H1 (cell line): ENCODE results near the gene MRM2. TPM values are rescaled to one million over a fixed set of nuclear protein-coding genes. Genes with fewer than 3 reads are reported as not detected.

Experiments
- CTCF ChIA-PET: fragments of 300-600 bp; sonication (Branson Sonifier 250); formaldehyde crosslinking; loops from one replicate; lab custom pipeline; 2021; ENCODE audit not compliant: partially characterized antibody; lab: Charles Lee
- POLR2A ChIA-PET: fragments of 300-600 bp; sonication (Branson Sonifier 250); formaldehyde crosslinking; loops from one replicate; lab custom pipeline; 2021; ENCODE audit warnings: inconsistent platforms; ENCODE audit not compliant: partially characterized antibody; lab: Charles Lee
- DNase-seq, 2 experiments: peaks; one replicate each; pipeline versions ENCODE4 v3.0.0 to v3.0.0-alpha.2; 2010 to 2022; ENCODE audit warnings: low spot score in 2 of 2, low read depth in 1 of 2, mixed read lengths in 1 of 2
- FAIRE-seq: peaks from 2 replicates; lab custom pipeline; 2011; peaks lifted over from hg19 to GRCh38; lab: Jason Lieb, UNC
- H2AFZ ChIP-seq: 2 replicates; pipeline ENCODE4 v1.8.1; 2012; ENCODE audit warnings: low read length, inconsistent platforms
- H2AK5ac ChIP-seq: 2 replicates; pipeline ENCODE4 v1.6.1; 2013; ENCODE audit warnings: low read depth, low read length
- H2BK120ac ChIP-seq: replicated peaks from 2 replicates; pipeline ENCODE3; 2013; ENCODE audit warnings: low read depth, low read length, inconsistent platforms
- H2BK12ac ChIP-seq: 2 replicates; pipeline ENCODE4 v1.6.1; 2013; ENCODE audit warnings: low read depth, low read length
- H2BK15ac ChIP-seq: 2 replicates; pipeline ENCODE4 v1.6.1; 2013; ENCODE audit warnings: low read length
- H2BK20ac ChIP-seq: 2 replicates; pipeline ENCODE4 v1.6.1; 2013; ENCODE audit warnings: low read length
- H2BK5ac ChIP-seq: 2 replicates; pipeline ENCODE4 v1.6.1; 2013; ENCODE audit warnings: low read depth, low read length
- H3K14ac ChIP-seq: 2 replicates; pipeline ENCODE4 v1.6.1; 2013; ENCODE audit warnings: inconsistent platforms; ENCODE audit not compliant: insufficient read length
- H3K18ac ChIP-seq: 2 replicates; pipeline ENCODE4 v1.6.1; 2013; ENCODE audit warnings: low read length; ENCODE audit errors: extremely low read depth
- H3K23ac ChIP-seq: 2 replicates; pipeline ENCODE4 v1.6.1; 2013; ENCODE audit warnings: inconsistent platforms; ENCODE audit not compliant: insufficient read length
- H3K23me2 ChIP-seq: 2 replicates; pipeline ENCODE4 v1.6.1; 2013; ENCODE audit warnings: low read depth, low read length
- H3K27ac ChIP-seq: 2 replicates; pipeline ENCODE4 v1.6.1; 2011; ENCODE audit warnings: low read depth, low read length, inconsistent platforms
- H3K27me3 ChIP-seq, 4 experiments: replicated peaks in 1 of 4; 1 replicate in 1 of 4; 2 replicates in 3 of 4; pipeline versions ENCODE4 v1.6.1 to v1.8.1; 2011 to 2013; ENCODE audit warnings: low read length in 3 of 4, mild to moderate bottlenecking in 3 of 4, inconsistent platforms in 2 of 4, mixed read lengths in 2 of 4, moderate library complexity in 1 of 4; ENCODE audit not compliant: control insufficient read depth in 3 of 4, insufficient read depth in 3 of 4; ENCODE audit errors: extremely low read depth in 1 of 4
- H3K36me3 ChIP-seq, 4 experiments: 2 replicates each; pipeline versions ENCODE4 v1.6.1 to v1.8.1; 2011 to 2013; ENCODE audit warnings: mild to moderate bottlenecking in 4 of 4, low read length in 3 of 4, moderate library complexity in 2 of 4, control low read depth in 1 of 4, inconsistent platforms in 1 of 4; ENCODE audit not compliant: insufficient read depth in 4 of 4, control insufficient read depth in 2 of 4
- H3K4ac ChIP-seq: replicated peaks from 2 replicates; pipeline ENCODE3; 2013; ENCODE audit warnings: low read length, low read depth, mixed read lengths, inconsistent platforms; ENCODE audit not compliant: insufficient read length
- H3K4me1 ChIP-seq, 4 experiments: replicated peaks in 1 of 4; 1 replicate in 1 of 4; 2 replicates in 3 of 4; pipeline versions ENCODE4 v1.6.1 to v1.8.1; 2011 to 2013; ENCODE audit warnings: low read length in 3 of 4, inconsistent platforms in 2 of 4, mixed read lengths in 1 of 4; ENCODE audit not compliant: insufficient read depth in 4 of 4, control insufficient read depth in 3 of 4
- H3K4me2 ChIP-seq, 2 experiments: 2 replicates each; pipeline versions ENCODE4 v1.6.1 to v1.8.1; 2011 to 2013; ENCODE audit warnings: low read depth in 2 of 2, low read length in 2 of 2, control low read depth in 1 of 2, inconsistent platforms in 1 of 2, mild to moderate bottlenecking in 1 of 2; ENCODE audit not compliant: insufficient read depth in 1 of 2
- H3K4me3 ChIP-seq, 4 experiments: fragments of 200-600, 300-600 bp in 1 of 4; sonication (generic), shearing (Covaris generic), sonication (Bioruptor Twin) in 1 of 4; 2 replicates each; pipeline versions ENCODE4 v1.5.1 to v1.8.1; 2011 to 2016; ENCODE audit warnings: low read length in 4 of 4, low read depth in 3 of 4, control low read depth in 2 of 4, inconsistent platforms in 2 of 4, mild to moderate bottlenecking in 2 of 4, mixed read lengths in 1 of 4, moderate library complexity in 1 of 4; ENCODE audit not compliant: insufficient read depth in 2 of 4; ENCODE audit errors: extremely low read depth in 1 of 4
- H3K56ac ChIP-seq: replicated peaks from 2 replicates; pipeline ENCODE3; 2013; ENCODE audit warnings: low read depth, mild to moderate bottlenecking, mixed read lengths, low read length, inconsistent platforms; ENCODE audit not compliant: insufficient read length
- H3K79me1 ChIP-seq: 2 replicates; pipeline ENCODE4 v1.6.1; 2013; ENCODE audit warnings: low read depth, low read length, control low read depth
- H3K79me2 ChIP-seq, 2 experiments: 2 replicates each; pipeline versions ENCODE4 v1.6.1 to v1.8.1; 2012 to 2013; ENCODE audit warnings: low read length in 2 of 2, mild to moderate bottlenecking in 2 of 2, inconsistent platforms in 1 of 2; ENCODE audit not compliant: insufficient read depth in 2 of 2, control insufficient read depth in 1 of 2
- H3K9ac ChIP-seq, 4 experiments: replicated peaks in 1 of 4; 1 replicate in 1 of 4; 2 replicates in 3 of 4; pipeline versions ENCODE4 v1.6.1 to v1.8.1; 2011 to 2013; ENCODE audit warnings: low read depth in 3 of 4, low read length in 3 of 4, control low read depth in 2 of 4, mild to moderate bottlenecking in 2 of 4, moderate library complexity in 2 of 4, inconsistent platforms in 1 of 4; ENCODE audit errors: extremely low read depth in 1 of 4
- H3K9me3 ChIP-seq, 2 experiments: 2 replicates each; pipeline versions ENCODE4 v1.6.1 to v1.8.1; 2012 to 2013; ENCODE audit warnings: mild to moderate bottlenecking in 2 of 2, moderate library complexity in 2 of 2, control low read depth in 1 of 2, inconsistent platforms in 1 of 2, low read depth in 1 of 2, low read length in 1 of 2, mixed read lengths in 1 of 2; ENCODE audit not compliant: insufficient read depth in 2 of 2
- H4K20me1 ChIP-seq, 2 experiments: replicated peaks in 1 of 2; 2 replicates each; pipeline versions ENCODE3 to v1.8.1; 2011 to 2013; ENCODE audit warnings: inconsistent platforms in 2 of 2, low read length in 2 of 2, mild to moderate bottlenecking in 1 of 2; ENCODE audit not compliant: insufficient read depth in 2 of 2, control insufficient read depth in 1 of 2
- H4K5ac ChIP-seq: 2 replicates; pipeline ENCODE4 v1.6.1; 2013; ENCODE audit warnings: low read length, low read depth, mixed read lengths, inconsistent platforms; ENCODE audit not compliant: insufficient read length
- H4K8ac ChIP-seq: 2 replicates; pipeline ENCODE4 v1.8.0; 2013; ENCODE audit warnings: mild to moderate bottlenecking, moderate library complexity, low read length, inconsistent platforms; ENCODE audit not compliant: insufficient read depth; ENCODE audit errors: extremely low read depth
- H4K91ac ChIP-seq: replicated peaks from 2 replicates; pipeline ENCODE3; 2013; ENCODE audit warnings: low read length, mixed read lengths, inconsistent platforms; ENCODE audit not compliant: insufficient read length
- ASH2L ChIP-seq: fragments of 200-600, 300-600 bp; sonication (generic); IDR thresholded peaks from one replicate; pipeline ENCODE4 v1.7.1; 2017; ENCODE audit warnings: low read length
- CEBPB ChIP-seq: IDR thresholded peaks from 2 replicates; pipeline ENCODE4 v1.6.1; 2012; ENCODE audit warnings: low read depth, low read length
- EZH2 ChIP-seq: fragments of 200-600 bp; sonication (generic); IDR thresholded peaks from 2 replicates; pipeline ENCODE4 v1.7.1; 2012; ENCODE audit warnings: low read depth, mild to moderate bottlenecking, moderate library complexity, low read length, inconsistent platforms; ENCODE audit not compliant: severe bottlenecking
- JUN ChIP-seq: IDR thresholded peaks from 2 replicates; pipeline ENCODE4 v1.6.1; 2011; ENCODE audit warnings: low read depth, mild to moderate bottlenecking, improper control_type of control experiment, low read length
- KDM5A ChIP-seq: fragments of 200-600 bp; IDR thresholded peaks from 2 replicates; pipeline ENCODE4 v1.7.1; 2012; ENCODE audit warnings: mild to moderate bottlenecking, low read length, inconsistent platforms, mixed read lengths
- SAP30 ChIP-seq: fragments of 300-600 bp; sonication (generic); IDR thresholded peaks from 2 replicates; pipeline ENCODE4 v1.7.1; 2012; ENCODE audit warnings: low read length, moderate library complexity, mild to moderate bottlenecking, inconsistent platforms; ENCODE audit not compliant: insufficient read depth, insufficient replicate concordance
- SP1 ChIP-seq: IDR thresholded peaks from 2 replicates; pipeline ENCODE4 v1.6.1; 2011; ENCODE audit warnings: low read depth, low read length
- SP2 ChIP-seq: IDR thresholded peaks from 2 replicates; pipeline ENCODE4 v1.6.1; 2012; ENCODE audit warnings: mild to moderate bottlenecking, low read length, inconsistent platforms
- SUZ12 ChIP-seq: fragments of 200-600 bp; sonication (generic); IDR thresholded peaks from 2 replicates; pipeline ENCODE4 v1.6.1; 2012; ENCODE audit warnings: mild to moderate bottlenecking, inconsistent platforms, low read length, moderate library complexity, mixed read lengths
- TEAD4 ChIP-seq: IDR thresholded peaks from 2 replicates; pipeline ENCODE4 v1.6.1; 2012; ENCODE audit warnings: low read depth, low read length, inconsistent platforms, mixed read lengths
- WGBS, 2 experiments: shearing (Covaris generic) in 1 of 2; methylation state at CpG; one replicate each; pipeline versions ENCODE4 v1.1.6 to v1.1.7; 2013 to 2015; ENCODE audit warnings: low lambda C conversion rate in 2 of 2, mixed read lengths in 2 of 2, inconsistent platforms in 1 of 2, low coverage in 1 of 2, missing lambda C conversion rate in 1 of 2; ENCODE audit not compliant: insufficient replicate concordance in 2 of 2, insufficient coverage in 1 of 2, insufficient read length in 1 of 2; ENCODE audit errors: extremely low coverage in 1 of 2, missing lambda C conversion rate in 1 of 2; 5-methylcytosine and 5-hydroxymethylcytosine counted together
- polyA plus RNA-seq, 7 experiments: library from polyadenylated mRNA; depleted of rRNA in 3 of 7; stranded (reverse) in 5 of 7; unstranded in 2 of 7; fragments of >200 nt in 5 of 7; fragments of 200-250 nt in 2 of 7; gene quantifications; 1 replicate in 5 of 7; 2 replicates in 1 of 7; 4 replicates in 1 of 7; pipeline versions ENCODE4 v1.2.1 to v1.2.3, GENCODE V29; 2011 to 2013; ENCODE audit warnings: missing spikeins in 2 of 7, mixed read lengths in 2 of 7
- total RNA-seq: library from RNA; stranded (reverse); fragmentation: NEBNext Ultra II Directional; extraction: Animal tissue kit (Norgen Biotek cat#: 25700); gene quantifications from 2 replicates; pipeline ENCODE4 v1.2.1, GENCODE V29; 2021
- TF ChIP-seq, protein P1 (sequence below), 3 experiments: IDR thresholded peaks; 1 replicate in 2 of 3; 2 replicates in 1 of 3; pipeline versions ENCODE4 v1.5.1 to v1.6.1; 2011; ENCODE audit warnings: low read length in 3 of 3, mild to moderate bottlenecking in 3 of 3, inconsistent platforms in 2 of 3, low read depth in 1 of 3, moderate library complexity in 1 of 3; ENCODE audit not compliant: insufficient read depth in 1 of 3; ENCODE audit errors: control extremely low read depth in 1 of 3

The MRM2 gene
- total and polyA plus RNA-seq, 2 of the 8 experiments (the other 6 are each of a cell fraction or from before 2014, with no cell fraction given) = 17.2 to 38.6 TPM

GRCh38 chr7:2190531-2190930 is 51.5 kb downstream of the MRM2 start:
- no peak overlapping the region for H4K5ac ChIP-seq
- no peak for DNase-seq
- no peak overlapping the region for H2AFZ ChIP-seq
- no peak overlapping the region for H2BK120ac ChIP-seq
- H3K79me1 ChIP-seq = no peaks in the 10 kb centered on the region; the same call in 1 of the 2 replicates
- ChIA-PET POLR2A (interaction anchor here (1.5 kb wide), 1 partner anchor 12 kb away, joined by 4 read pairs; no protein-coding TSS in a partner anchor), CTCF (interaction anchor here (1.3 to 2.5 kb wide), 2 partner anchors 11 to 241 kb away, joined by 3 to 8 read pairs; no protein-coding TSS in a partner anchor)
- no peaks in the 10 kb centered on the region for H3K4me1 ChIP-seq
- no peak overlapping the region for H2BK20ac ChIP-seq
- no peak overlapping the region for H3K4me2 ChIP-seq
- H2AK5ac ChIP-seq = no peak overlapping the region
- no peak overlapping the region for H3K9ac ChIP-seq
- H3K36me3 ChIP-seq = peaks cover 0 to 10% (median 2%) of the 10 kb centered on the region in 4 experiments; a peak in 3 of 8 replicates
- no peak overlapping the region for H3K14ac ChIP-seq
- H4K20me1 ChIP-seq = peaks cover 0 to 4% of the 10 kb centered on the region in 2 experiments
- 90% methylated on average over 10 of the region's 10 CpGs; no CpG with 5 or more reads in 1 of the 2 experiments for WGBS, 2 experiments
- no peak overlapping the region for H2BK12ac ChIP-seq
- no peak for FAIRE-seq
- no peak overlapping the region for H3K27ac ChIP-seq
- no peak overlapping the region for H2BK15ac ChIP-seq
- no peak overlapping the region for H3K23ac ChIP-seq
- peaks cover 0 to 16% of the 10 kb centered on the region in 2 experiments; a peak in 1 of 4 replicates for H3K79me2 ChIP-seq
- H2BK5ac ChIP-seq = no peak overlapping the region
- H4K8ac ChIP-seq = no peak overlapping the region
- H3K4me3 ChIP-seq = no peak overlapping the region
- H4K91ac ChIP-seq = no peak overlapping the region
- H3K9me3 ChIP-seq = peaks cover 8 to 15% of the 10 kb centered on the region in 2 experiments
- H3K18ac ChIP-seq = no peak overlapping the region
- H3K56ac ChIP-seq = no peak overlapping the region
- H3K4ac ChIP-seq = no peak overlapping the region
- no peaks in the 10 kb centered on the region for H3K23me2 ChIP-seq
- H3K27me3 ChIP-seq = no peaks in the 10 kb centered on the region
- TF ChIP-seq ASH2L (no peak), TEAD4 (no peak), CEBPB (no peak), JUN (no peak), EZH2 (no peak), SP1 (no peak), SP2 (no peak), SUZ12 (no peak), SAP30 (no peak), KDM5A (no peak)
- TF ChIP-seq, protein P1, sequence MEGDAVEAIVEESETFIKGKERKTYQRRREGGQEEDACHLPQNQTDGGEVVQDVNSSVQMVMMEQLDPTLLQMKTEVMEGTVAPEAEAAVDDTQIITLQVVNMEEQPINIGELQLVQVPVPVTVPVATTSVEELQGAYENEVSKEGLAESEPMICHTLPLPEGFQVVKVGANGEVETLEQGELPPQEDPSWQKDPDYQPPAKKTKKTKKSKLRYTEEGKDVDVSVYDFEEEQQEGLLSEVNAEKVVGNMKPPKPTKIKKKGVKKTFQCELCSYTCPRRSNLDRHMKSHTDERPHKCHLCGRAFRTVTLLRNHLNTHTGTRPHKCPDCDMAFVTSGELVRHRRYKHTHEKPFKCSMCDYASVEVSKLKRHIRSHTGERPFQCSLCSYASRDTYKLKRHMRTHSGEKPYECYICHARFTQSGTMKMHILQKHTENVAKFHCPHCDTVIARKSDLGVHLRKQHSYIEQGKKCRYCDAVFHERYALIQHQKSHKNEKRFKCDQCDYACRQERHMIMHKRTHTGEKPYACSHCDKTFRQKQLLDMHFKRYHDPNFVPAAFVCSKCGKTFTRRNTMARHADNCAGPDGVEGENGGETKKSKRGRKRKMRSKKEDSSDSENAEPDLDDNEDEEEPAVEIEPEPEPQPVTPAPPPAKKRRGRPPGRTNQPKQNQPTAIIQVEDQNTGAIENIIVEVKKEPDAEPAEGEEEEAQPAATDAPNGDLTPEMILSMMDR (IDR thresholded peaks at IDR 0.05; ENCODE audit: control extremely low read depth in 1 of 3, insufficient read depth in 1 of 3, low read depth in 1 of 3, low read length in 3 of 3) = no peak
